ENCODE data around the gene CAPN8. TPM values are rescaled to one million over a fixed set of nuclear protein-coding genes. Genes with fewer than 3 reads are reported as not detected.

The CAPN8 gene
- total and polyA plus RNA-seq, 2 donors from 2014 or later = 0.84 to 56.1 TPM

GRCh38 chr1:223538981-223539380 is 126.5 kb downstream of the CAPN8 start:
- no peaks in the 10 kb centered on the region for H3K36me3 ChIP-seq (ENCODE audit: control insufficient read depth in 2 of 3, insufficient read depth in 3 of 3, low read length in 3 of 3)
- no peak overlapping the region for H3K9ac ChIP-seq (ENCODE audit: low read length in 3 of 3)
- no peak overlapping the region for H3K27ac ChIP-seq (ENCODE audit: low read depth in 2 of 2, low read length in 2 of 2)
- H3K4me1 ChIP-seq (ENCODE audit: control insufficient read depth in 2 of 3, insufficient read depth in 2 of 3, low read depth in 1 of 3, low read length in 3 of 3) = no peaks in the 10 kb centered on the region
- intact Hi-C loops (cut with DNase I) = no loop called here
- TF ChIP-seq CTCF (IDR thresholded peaks at IDR 0.05; ENCODE audit: borderline replicate concordance, extremely low read depth, insufficient read depth) = no peak
- H3K9me3 ChIP-seq (ENCODE audit: control insufficient read depth in 2 of 3, insufficient read depth in 1 of 3, low read length in 3 of 3) = no peaks in the 10 kb centered on the region
- FAIRE-seq (no peak), DNase-seq (peak in 3 of 5 donors; percentile 14 to 44 (median 22))
- H3K4me3 ChIP-seq (ENCODE audit: low read length in 3 of 3) = no peak overlapping the region
- H3K27me3 ChIP-seq (ENCODE audit: control insufficient read depth, insufficient read depth, low read length) = no peaks in the 10 kb centered on the region

- Histone ChIP-seq H3K9ac (ENCODE audit: low read length in 3 of 3) (no peak overlapping the region), H3K4me1 (ENCODE audit: control insufficient read depth in 2 of 3, insufficient read depth in 2 of 3, low read depth in 1 of 3, low read length in 3 of 3) (no peaks in the 10 kb centered on the region), H3K9me3 (ENCODE audit: control insufficient read depth in 2 of 3, insufficient read depth in 1 of 3, low read length in 3 of 3) (no peaks in the 10 kb centered on the region), H3K27ac (ENCODE audit: low read depth in 2 of 2, low read length in 2 of 2) (no peak overlapping the region), H3K36me3 (ENCODE audit: control insufficient read depth in 2 of 3, insufficient read depth in 3 of 3, low read length in 3 of 3) (no peaks in the 10 kb centered on the region), H3K4me3 (ENCODE audit: low read length in 3 of 3) (no peak overlapping the region), H3K27me3 (ENCODE audit: control insufficient read depth, insufficient read depth, low read length) (no peaks in the 10 kb centered on the region)
- TF ChIP-seq CTCF (IDR thresholded peaks at IDR 0.05; ENCODE audit: borderline replicate concordance, extremely low read depth, insufficient read depth) = no peak
- intact Hi-C loops (cut with DNase I) = no loop called here
- FAIRE-seq = no peak
- DNase-seq = no peak
These were observed 130.2 kb downstream of the CAPN8 start for GRCh38 chr1:223535319-223535718.

GRCh38 chr1:223534677-223535076 is 130.8 kb downstream of the CAPN8 start:
- Histone ChIP-seq H3K27ac (ENCODE audit: low read depth in 2 of 2, low read length in 2 of 2) (no peak overlapping the region), H3K4me1 (ENCODE audit: control insufficient read depth in 2 of 3, insufficient read depth in 2 of 3, low read depth in 1 of 3, low read length in 3 of 3) (no peaks in the 10 kb centered on the region), H3K36me3 (ENCODE audit: control insufficient read depth in 2 of 3, insufficient read depth in 3 of 3, low read length in 3 of 3) (no peaks in the 10 kb centered on the region), H3K27me3 (ENCODE audit: control insufficient read depth, insufficient read depth, low read length) (no peaks in the 10 kb centered on the region), H3K9ac (ENCODE audit: low read length in 3 of 3) (no peak overlapping the region), H3K9me3 (ENCODE audit: control insufficient read depth in 2 of 3, insufficient read depth in 1 of 3, low read length in 3 of 3) (no peaks in the 10 kb centered on the region), H3K4me3 (ENCODE audit: low read length in 3 of 3) (no peak overlapping the region)
- no peak for TF ChIP-seq CTCF (IDR thresholded peaks at IDR 0.05; ENCODE audit: borderline replicate concordance, extremely low read depth, insufficient read depth)
- intact Hi-C loops (cut with DNase I) = no loop called here
- no peak for DNase-seq
- FAIRE-seq = no peak

- DNase-seq = no peak
- Histone ChIP-seq H3K4me1 (ENCODE audit: control insufficient read depth in 2 of 3, insufficient read depth in 2 of 3, low read depth in 1 of 3, low read length in 3 of 3) (no peaks in the 10 kb centered on the region), H3K4me3 (ENCODE audit: low read length in 3 of 3) (no peak overlapping the region), H3K9ac (ENCODE audit: low read length in 3 of 3) (no peak overlapping the region), H3K27me3 (ENCODE audit: control insufficient read depth, insufficient read depth, low read length) (no peaks in the 10 kb centered on the region), H3K9me3 (ENCODE audit: control insufficient read depth in 2 of 3, insufficient read depth in 1 of 3, low read length in 3 of 3) (no peaks in the 10 kb centered on the region), H3K27ac (ENCODE audit: low read depth in 2 of 2, low read length in 2 of 2) (no peak overlapping the region), H3K36me3 (ENCODE audit: control insufficient read depth in 2 of 3, insufficient read depth in 3 of 3, low read length in 3 of 3) (no peaks in the 10 kb centered on the region)
- no peak for TF ChIP-seq CTCF (IDR thresholded peaks at IDR 0.05; ENCODE audit: borderline replicate concordance, extremely low read depth, insufficient read depth)
- FAIRE-seq = no peak
- intact Hi-C loops (cut with DNase I) = no loop called here
These were observed 131.8 kb downstream of the CAPN8 start for GRCh38 chr1:223533708-223534107.
